Choroid plexus epithelial cell (primary cell): ENCODE data around the gene GPR107.

Source experiments
- DNase-seq: peaks from one replicate; pipeline ENCODE4 v3.0.0-alpha.2; 2010; ENCODE audit warnings: low read depth
- H3K4me3 ChIP-seq: 2 replicates; pipeline ENCODE4 v1.5.1; 2011; ENCODE audit warnings: low read depth, mild to moderate bottlenecking, control low read depth, low read length, moderate library complexity
- TF ChIP-seq, protein P1 (sequence below): conservative IDR thresholded peaks from 2 replicates; pipeline ENCODE4 v1.5.1; 2011; ENCODE audit warnings: low read depth, mild to moderate bottlenecking, control low read depth, inconsistent platforms, low read length, moderate library complexity

Gene GPR107

DNA sequence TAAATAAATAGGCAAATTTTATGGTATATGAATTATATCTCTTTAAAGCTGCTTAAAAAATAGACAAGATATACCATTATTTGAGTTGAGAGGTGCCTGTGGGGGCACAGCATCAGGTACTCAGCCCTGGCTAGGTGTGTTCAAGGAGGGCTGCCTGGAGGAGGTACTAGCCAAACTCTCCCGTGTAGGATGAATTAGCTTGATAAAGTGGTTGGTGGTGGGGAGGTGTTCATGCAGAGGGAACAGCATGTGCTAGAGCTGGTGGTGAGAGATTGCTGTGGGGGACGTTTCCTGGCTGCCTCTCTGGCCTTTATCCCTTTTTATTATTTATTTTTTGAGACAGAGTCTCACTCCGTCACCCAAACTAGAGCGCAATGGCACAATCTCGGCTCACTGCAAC, 95.3 kb downstream of the GPR107 start:
- DNase-seq = no peak
- H3K4me3 ChIP-seq = no peak overlapping the region
- TF ChIP-seq, protein P1, sequence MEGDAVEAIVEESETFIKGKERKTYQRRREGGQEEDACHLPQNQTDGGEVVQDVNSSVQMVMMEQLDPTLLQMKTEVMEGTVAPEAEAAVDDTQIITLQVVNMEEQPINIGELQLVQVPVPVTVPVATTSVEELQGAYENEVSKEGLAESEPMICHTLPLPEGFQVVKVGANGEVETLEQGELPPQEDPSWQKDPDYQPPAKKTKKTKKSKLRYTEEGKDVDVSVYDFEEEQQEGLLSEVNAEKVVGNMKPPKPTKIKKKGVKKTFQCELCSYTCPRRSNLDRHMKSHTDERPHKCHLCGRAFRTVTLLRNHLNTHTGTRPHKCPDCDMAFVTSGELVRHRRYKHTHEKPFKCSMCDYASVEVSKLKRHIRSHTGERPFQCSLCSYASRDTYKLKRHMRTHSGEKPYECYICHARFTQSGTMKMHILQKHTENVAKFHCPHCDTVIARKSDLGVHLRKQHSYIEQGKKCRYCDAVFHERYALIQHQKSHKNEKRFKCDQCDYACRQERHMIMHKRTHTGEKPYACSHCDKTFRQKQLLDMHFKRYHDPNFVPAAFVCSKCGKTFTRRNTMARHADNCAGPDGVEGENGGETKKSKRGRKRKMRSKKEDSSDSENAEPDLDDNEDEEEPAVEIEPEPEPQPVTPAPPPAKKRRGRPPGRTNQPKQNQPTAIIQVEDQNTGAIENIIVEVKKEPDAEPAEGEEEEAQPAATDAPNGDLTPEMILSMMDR = no peak

DNA sequence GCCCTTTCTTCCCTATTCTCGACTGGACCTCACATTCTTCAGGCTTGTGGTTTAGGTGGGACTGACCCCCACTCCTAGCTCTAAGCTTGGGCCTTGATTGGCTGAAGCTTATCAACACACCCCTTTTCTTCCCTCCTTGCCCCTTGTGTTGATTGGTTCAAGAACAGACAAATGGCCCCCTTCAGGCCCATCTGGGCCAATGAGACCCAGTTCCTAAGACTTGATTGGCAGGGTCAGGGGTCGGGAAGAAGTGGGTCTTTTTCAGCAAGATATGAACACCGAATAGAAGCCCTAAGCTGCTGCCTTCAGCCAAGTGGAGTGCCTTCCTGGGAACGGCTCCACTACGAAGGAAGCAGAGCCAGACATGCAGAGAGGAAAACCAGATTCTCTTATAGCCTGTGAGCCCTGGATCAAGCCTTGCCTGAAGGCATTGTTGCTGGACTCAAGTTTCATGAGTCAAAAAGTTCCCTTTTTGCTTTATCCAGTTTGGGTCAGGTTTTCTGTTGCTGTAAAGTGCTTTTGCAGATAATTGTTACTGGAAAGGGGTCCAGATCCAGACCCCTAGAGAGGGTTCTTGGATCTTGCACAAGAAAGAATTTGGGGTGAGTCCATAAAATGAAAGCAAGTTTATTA, 96.1 kb downstream of the GPR107 start:
- no peak for DNase-seq
- no peak overlapping the region for H3K4me3 ChIP-seq
- TF ChIP-seq, protein P1 = no peak

DNA sequence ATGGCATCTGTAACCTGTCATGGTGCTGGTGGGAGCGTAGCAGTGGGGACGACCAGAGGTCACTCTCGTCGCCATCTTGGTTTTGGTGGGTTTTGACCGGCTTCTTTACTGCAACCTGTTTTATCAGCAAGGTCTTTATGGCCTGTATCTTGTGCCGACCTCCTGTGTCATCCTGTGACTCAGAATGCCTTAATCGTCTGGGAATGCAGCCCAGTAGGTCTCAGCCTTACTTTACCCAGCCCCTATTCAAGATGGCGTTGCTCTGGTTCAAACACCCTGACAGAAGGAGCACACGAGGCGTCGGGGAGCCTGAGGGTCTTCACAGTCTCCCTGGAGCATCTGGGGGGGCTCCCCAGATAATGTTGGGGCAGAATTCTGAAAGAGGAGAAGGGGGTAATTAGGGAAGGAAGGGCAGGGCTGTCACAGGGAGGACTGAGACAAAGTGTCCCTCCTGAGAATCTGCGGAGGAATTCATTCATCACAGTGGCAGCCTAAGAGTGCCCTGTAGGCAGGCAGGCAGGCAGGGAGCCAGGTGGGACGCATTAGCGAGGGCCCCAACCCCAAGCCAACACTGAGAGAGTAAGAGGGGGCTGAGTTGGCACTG, 97.2 kb downstream of the GPR107 start:
- TF ChIP-seq, protein P1 = no peak
- peak; percentile 30 for DNase-seq
- no peak overlapping the region for H3K4me3 ChIP-seq

DNA sequence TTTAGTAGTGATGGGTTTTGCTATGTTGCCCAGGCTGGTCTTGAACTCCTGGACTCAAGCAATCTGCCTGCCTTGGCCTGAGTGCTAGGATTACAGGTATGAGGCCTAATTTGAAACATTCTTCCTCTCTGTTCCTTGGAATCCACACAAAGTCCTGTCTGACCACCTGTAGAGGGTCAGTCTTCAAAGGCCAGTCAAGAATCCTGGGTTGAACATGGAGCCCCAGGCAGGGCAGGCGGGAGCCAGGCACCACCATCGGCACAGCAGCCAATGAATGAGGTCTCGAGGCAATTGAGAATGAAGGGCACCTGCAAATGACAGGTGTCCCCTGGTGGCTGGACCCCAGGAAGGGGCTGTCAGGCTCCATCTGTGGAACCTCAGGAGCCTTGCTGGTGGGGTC, 101.1 kb downstream of the GPR107 start:
- no peak overlapping the region for H3K4me3 ChIP-seq
- DNase-seq = no peak
- TF ChIP-seq, protein P1 = no peak

DNA sequence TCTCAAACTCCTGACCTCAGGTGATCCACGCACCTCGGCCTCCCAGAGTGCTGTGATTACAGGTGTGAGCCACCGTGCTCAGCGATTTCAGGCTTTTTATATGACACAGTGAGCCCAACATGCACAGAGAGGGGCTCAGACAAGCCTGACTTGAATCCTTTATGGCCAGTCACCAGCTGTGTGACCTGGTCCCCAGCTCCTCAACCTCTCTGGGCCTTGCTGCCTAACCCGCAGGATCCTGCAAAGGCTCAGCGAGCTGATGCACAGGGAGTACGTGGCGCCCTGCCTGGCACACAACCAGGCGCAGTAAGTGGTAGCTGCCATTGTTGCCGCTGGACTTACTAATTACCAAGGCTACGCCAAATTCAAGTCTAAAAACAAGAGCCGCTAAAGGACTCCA, 101.9 kb downstream of the GPR107 start:
- no peak overlapping the region for H3K4me3 ChIP-seq
- no peak for DNase-seq
- TF ChIP-seq, protein P1 = no peak

DNA sequence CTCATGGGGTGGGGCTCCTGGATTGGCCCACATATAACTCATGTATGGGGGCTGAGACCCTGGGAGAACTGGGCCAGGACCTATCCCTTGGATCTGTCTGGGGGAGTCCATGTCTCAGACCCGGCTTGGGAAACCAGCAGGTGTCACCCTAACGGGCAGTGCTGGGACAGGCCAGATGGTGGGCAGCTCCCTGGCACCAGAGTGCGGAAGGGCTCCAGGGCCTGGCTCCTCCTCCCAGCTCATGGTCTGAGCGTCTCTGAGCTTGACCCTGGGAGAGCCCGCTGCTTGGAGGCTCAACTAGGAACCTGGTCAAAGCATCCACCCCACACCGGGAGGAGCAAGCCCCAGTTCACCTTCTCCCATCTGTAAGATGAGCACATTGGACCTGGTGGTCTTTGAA, 103.0 kb downstream of the GPR107 start:
- TF ChIP-seq, protein P1 = peak; percentile 26
- H3K4me3 ChIP-seq = no peak overlapping the region
- no peak for DNase-seq

DNA sequence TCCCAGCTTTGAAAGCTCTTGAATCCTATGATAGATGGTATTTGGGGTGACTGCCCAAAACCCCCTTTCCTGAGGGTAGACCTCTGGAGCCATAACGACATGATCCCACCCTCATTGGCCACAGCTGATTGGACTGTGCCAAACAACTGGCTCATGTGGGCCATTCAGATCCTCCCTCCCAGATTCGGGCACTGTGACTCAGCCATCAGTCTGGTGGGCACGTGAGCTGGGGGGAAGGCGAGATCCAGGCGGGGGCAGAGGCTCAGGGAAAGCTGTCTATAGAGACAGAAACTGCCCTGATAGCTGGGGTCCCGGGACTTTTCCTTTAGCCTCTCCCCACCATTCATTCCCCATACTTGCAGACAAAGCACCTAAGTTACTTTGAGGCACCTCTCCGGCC, 103.4 kb downstream of the GPR107 start:
- no peak for DNase-seq
- TF ChIP-seq, protein P1 = no peak
- no peak overlapping the region for H3K4me3 ChIP-seq
